HTR-8/SVneo (cell line): Measurements from ENCODE around the gene CKAP5.
"Not testable (repeated sequence)": the region's sequence is repeated elsewhere in the genome, so short reads cannot be mapped to it uniquely, and the experiment has no call there.

Experiments used
- DNase-seq: peaks from one replicate; pipeline ENCODE4 v3.0.0; 2011; ENCODE audit warnings: low spot score, mixed read lengths; ENCODE audit not compliant: insufficient read length
- FAIRE-seq: peaks from 2 replicates; lab custom pipeline; 2011; peaks lifted over from hg19 to GRCh38; lab: Jason Lieb, UNC

Gene CKAP5

DNA sequence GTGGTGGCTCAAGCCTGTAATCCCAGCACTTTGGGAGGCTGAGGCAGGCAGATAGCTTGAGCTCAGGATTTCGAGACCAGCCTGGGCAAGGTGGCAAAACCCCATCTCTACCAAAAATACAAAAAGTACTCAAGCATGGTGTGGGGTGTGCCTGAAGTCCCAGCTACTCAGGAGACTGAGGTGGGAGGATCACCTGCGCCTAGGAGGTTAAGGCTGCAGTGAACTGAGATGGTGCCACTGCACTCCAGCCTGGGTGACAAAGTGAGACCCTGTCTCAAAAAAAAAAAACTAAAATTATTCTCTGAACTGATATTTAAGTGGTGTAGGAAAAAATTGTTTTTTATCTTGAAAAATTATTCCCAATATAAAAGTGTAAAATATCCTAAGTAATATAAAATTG is 46.4 kb downstream of the CKAP5 start:
- not testable (repeated sequence) for DNase-seq, FAIRE-seq

GRCh38 chr11:46778416-46778815 is 67.7 kb downstream of the CKAP5 start:
- DNase-seq (no peak), FAIRE-seq (no peak)

- no peak for DNase-seq
- no peak for FAIRE-seq
Measured at GRCh38 chr11:46776878-46777277, 69.2 kb downstream of the CKAP5 start.

GRCh38 chr11:46769636-46770221 is 76.4 kb downstream of the CKAP5 start:
- DNase-seq (no peak), FAIRE-seq (no peak)

GRCh38 chr11:46766656-46767055 is 79.4 kb downstream of the CKAP5 start:
- no peak for FAIRE-seq

GRCh38 chr11:46762248-46762647 is 83.8 kb downstream of the CKAP5 start:
- no peak for FAIRE-seq
- DNase-seq = no peak

More at GRCh38 chr11:46766656-46767055, 79.4 kb downstream of the CKAP5 start:
- DNase-seq = no peak

- DNase-seq = no peak
- FAIRE-seq = peak; percentile 52
Measured at GRCh38 chr11:46761807-46762206, 84.3 kb downstream of the CKAP5 start.

- DNase-seq (no peak), FAIRE-seq (no peak)
Measured at GRCh38 chr11:46760429-46761128, 85.5 kb downstream of the CKAP5 start.

DNA sequence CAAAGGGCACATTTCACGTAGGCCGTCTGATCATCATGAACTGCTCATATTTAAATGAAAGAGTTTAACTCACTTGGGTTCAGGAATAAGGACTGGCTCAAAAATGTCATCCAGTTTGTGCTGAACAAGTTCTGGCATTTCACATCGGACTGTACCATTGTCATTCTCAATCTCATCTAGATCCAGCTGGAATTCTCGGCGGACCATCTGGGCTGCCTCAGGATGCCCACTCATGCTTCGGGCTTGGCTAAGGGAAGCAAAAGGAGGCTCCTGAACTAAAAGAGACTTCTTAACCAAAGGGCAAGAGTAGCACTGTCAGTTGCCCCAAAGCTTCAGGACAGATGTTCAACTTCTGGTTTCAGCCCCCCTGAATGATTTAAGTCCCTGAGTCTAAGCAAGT is 86.9 kb downstream of the CKAP5 start:
- no peak for FAIRE-seq
- DNase-seq = no peak

DNA sequence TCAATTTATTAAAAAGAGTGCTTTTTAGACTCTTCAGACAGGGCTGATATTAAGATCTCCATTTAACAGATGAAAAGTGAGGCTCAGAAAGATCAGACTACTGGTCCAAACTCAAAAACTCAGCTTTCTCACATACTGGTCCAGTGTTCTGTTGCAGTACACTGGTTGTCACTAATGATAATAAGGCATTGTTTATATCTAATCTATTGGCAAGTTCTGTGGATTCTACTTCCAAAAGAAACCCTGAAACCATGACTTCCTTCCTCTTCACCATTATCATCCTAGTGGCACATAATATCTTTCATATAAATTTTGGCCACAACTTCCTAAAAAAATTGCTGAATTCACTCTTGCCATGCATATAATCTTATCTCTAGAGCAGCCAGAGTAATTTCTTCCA is 90.1 kb downstream of the CKAP5 start:
- FAIRE-seq = no peak

GRCh38 chr11:46747150-46747549 is 98.9 kb downstream of the CKAP5 start:
- FAIRE-seq = no peak

More for the DNA sequence above, 90.1 kb downstream of the CKAP5 start:
- DNase-seq = no peak

DNA sequence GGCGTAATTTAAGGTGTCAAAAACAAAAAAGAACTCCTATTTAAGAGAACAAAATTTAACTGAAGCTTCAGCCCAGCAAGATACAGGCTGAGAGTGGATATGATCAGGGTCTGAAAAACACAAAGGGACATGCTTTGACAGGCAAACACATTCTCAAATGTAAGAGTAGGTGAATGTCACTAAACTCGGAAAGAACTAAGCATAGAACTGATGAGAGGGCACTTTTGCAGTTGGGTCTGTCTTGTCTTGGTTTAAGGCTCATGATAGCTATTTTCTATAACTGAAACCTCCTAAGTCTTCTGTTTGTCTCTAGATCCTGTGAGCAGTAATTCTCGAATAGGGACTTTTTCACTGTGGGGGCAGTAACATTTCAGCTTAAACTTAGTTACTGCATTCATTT is 100.1 kb downstream of the CKAP5 start:
- DNase-seq (no peak), FAIRE-seq (no peak)

More at GRCh38 chr11:46747150-46747549, 98.9 kb downstream of the CKAP5 start:
- DNase-seq = no peak

- FAIRE-seq = no peak
Measured at GRCh38 chr11:46745328-46745727, 100.8 kb downstream of the CKAP5 start.

DNA sequence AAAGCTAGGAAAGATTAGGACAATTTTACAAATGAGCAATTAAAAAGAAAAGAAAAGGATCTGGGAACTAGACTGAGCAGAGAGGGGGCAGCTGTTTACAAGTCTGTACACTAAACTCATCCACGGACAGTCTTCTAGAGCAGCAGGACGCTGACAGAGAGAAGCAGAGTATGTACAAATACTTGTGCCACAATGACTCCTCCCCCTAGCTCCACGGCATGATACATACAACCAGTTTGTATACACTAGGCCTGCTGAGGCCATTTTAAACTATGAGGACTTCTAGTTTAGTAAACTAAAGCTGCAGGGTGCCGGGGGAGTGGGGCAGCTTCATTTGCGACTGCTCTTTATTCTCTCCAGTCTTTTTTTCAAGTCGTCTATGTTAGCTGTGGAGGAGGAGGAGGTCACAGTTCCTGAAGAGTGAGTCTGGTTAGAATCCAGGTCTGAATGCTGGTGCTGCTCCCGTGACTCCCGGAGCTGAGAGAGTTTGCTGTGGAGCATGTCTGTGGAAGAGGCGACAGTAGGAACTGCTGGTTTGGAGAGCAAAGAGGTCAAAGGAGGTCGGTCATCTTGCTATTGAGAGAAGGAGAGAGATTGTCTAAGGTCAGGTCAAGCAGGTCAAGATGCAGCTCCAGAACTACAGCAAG is 102.3 kb downstream of the CKAP5 start:
- DNase-seq = no peak
- no peak for FAIRE-seq

More at GRCh38 chr11:46745328-46745727, 100.8 kb downstream of the CKAP5 start:
- DNase-seq = no peak

DNA sequence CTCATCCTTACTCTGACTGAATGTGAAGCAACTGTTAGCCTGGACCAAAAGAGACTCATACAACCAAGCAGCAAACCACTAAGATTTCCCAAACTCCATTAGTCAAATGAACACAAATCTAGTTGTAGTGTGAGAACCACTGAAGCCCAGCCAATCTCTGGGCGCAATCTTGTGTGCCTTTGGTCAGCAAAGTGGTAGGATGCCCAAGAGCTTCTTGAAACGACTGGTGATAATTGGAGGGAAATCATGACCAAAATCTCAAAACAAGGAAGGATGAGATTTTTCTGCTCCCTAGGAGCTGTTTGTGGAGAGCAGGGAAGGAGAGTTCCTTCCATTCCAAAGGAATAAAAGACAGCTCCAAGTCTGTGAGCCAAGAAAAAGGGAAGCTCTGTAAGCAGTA is 103.0 kb downstream of the CKAP5 start:
- no peak for FAIRE-seq
- no peak for DNase-seq

DNA sequence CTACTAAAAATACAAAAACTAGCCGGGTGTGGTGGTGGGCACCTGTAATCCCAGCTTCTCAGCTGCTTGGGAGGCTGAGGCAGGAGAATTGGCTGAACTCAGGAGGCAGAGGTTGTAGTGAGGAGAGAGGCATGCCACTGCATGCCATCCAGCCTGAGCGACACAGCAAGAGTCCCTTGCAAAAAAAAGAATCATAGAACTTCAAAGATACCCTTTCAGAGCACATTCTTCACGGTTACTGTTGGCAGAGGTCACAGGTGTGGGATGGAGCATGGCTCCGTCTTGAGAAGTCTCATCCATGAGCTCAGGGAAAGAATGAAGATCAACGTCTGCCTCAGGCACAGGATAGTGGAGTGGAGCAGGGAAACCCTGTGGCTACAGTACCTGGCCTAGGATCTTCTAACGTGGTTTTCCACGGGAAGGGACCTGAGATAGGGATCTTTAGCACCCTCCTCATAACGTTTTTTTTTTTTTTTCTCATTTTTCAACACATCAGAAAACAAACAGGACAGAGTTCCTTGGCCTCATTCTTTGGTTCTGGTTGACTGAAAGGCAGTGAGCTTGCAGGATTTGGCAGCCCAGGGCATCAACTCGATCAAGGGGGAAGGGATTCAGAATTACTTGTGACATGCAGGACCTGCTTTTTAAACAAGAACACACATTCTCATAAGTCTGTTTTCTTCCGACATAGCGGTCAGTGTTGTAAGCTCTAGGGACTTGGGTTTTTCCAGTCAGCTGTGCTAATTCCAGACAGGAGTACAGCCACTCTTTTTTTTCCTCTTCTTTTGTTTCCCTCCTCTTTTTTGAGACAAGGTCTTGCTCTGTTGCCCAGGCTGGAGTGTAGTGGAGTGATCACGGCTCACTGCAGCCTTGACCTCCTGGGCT is 104.2 kb downstream of the CKAP5 start:
- FAIRE-seq (no peak), DNase-seq (no peak)

- DNase-seq = no peak
Measured at GRCh38 chr11:46738887-46739286, 107.2 kb downstream of the CKAP5 start.

DNA sequence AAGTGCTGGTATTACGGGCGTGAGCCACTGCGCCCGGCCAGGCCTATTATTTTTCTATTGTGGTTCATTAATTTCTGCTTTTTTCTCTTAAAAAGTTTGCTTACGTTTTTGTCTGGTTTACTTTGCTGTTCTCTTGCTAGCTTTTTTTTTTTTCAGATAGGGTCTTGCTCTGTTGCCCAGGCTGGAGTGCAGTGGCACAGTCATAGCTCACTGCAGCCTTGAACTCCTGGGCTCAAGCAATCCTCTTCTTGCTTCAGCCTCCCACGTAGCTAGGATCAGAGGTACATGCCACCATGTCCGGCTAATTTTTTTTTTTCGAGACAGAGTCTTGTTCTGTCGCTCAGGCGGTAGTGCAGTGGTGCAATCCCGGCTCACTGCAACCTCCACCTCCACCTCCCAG is 108.4 kb downstream of the CKAP5 start:
- FAIRE-seq = no peak
- DNase-seq = no peak

More at GRCh38 chr11:46738887-46739286, 107.2 kb downstream of the CKAP5 start:
- no peak for FAIRE-seq

DNA sequence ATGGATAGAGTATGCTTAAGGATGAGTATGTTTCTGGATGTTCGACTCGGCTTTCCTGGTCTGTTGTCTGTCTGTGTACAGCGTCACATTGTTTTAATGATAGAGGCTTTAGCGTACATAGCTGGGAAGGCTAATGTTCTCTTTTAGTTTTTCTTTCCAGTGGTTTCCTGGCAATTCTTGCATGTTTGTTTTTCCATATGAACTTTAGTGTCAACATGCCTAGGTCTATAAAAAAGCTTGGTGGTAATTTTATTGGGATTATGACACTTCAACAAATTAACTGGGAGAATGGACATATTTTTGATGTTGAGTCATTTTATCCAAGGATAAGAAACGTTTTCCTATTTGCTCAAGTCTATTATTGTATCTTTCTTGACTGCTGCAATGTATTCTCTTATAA is 109.5 kb downstream of the CKAP5 start:
- FAIRE-seq = no peak
- no peak for DNase-seq

- DNase-seq (no peak), FAIRE-seq (no peak)
Measured at GRCh38 chr11:46736146-46736545, 109.9 kb downstream of the CKAP5 start.
